Cortex of kidney (tissue), 1 donor: Measurements from ENCODE around the gene F11R.
"Not testable (repeated sequence)": the region's sequence is repeated elsewhere in the genome, so short reads cannot be mapped to it uniquely, and the experiment has no call there.

Experiments used
- DNase-seq: peaks from one replicate; lab custom pipeline; 2025; lab: John Stamatoyannopoulos, UW

F11R gene

DNA sequence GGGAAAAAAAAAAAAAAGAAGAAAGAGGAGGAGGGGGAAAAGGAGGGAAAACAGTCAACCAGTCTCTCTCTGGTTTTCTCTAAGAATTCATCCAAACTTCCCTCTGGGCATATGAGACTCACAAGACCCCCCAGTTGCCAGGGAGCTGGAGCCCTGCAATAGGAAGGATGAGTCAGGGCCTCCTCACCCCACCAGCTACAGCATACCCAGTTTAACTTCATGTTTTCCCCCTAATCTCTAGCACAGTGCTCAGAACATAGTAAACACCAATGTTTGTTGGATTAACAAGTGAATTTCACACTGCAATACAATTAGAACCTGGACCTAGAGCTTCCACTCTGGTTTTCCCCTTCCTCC, 7.8 kb downstream of the F11R start:
- no peak for DNase-seq

DNA sequence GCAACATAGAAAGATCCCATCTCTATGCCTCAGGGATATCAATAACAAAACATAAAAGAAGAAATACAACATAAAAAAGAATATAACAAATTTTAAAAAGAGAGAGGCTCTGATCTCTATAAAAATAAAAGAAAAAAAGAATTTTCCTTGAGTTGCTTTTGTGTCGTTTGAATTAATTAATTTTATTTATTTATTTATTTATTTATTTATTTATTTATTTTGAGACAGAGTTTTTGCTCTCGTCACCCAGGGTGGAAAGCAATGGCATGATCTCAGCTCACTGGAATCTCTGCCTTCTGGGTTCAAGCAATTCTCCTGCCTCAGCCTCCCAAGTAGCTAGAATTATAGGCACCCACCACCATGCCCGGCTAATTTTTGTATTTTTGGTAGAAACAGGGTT, 8.5 kb downstream of the F11R start:
- DNase-seq: no peak

DNA sequence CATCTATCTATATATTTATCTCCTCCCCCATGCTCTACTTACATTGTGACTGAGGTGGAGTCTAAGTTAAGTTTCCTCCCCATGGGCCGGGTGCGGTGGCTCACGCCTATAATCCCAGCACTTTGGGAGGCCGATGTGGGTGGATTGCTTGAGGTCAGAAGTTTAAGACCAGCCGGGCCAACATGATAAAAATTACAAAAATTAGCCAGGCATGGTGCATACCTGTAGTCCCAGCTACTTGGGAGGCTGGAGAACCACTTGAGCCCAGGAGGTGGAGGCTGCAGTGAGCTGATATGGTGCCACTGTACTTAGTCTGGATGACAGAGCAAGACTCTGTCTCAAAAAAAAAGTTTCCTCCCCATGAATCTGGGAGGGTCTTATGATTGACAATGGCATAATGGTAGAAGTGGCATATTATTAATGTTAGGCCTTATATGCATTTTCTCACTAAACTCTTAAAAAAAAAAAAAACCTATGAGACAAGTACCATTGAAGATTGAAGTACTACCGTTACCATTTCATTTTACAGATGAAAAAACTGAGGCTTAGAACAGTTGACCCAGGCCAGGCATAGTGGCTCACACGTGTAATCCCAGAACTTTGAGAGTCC, 11.2 kb downstream of the F11R start:
- DNase-seq: no peak

DNA sequence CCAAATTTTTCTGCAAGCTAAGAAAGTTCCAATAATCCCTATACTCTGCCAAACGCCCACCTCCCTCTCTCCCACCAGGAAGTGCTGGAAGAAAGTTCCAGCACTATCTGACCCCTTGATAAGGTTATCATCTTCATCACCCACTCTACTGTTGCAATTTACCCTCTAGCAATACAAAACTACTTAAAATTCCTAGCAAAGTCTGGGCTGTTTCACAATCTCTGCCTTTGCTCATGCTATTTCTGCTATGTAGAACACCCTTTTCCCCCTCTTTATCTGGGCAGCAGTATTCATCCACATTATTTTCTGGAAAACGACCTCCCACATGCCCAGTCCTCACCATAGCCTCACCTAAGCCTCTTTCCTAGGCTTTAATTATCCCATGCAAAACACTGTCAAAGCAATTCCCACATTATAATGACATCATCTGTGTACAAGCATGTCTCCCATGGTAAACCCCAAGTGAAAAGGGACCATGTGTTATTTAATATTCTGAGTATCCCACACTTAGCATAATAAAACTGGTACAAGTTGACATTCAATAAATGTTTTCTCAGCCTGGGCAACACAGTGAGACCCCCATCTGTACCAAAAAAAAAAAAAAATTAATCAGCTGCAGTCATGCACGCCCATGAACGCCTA, 12.0 kb downstream of the F11R start:
- DNase-seq: no peak

GRCh38 chr1:161007369-161007768, 13.6 kb downstream of the F11R start:
- no peak for DNase-seq

GRCh38 chr1:161006563-161006962, 14.4 kb downstream of the F11R start:
- no peak for DNase-seq

- DNase-seq: no peak
Measured at GRCh38 chr1:161001525-161001924, 19.4 kb downstream of the F11R start.

- no peak for DNase-seq
Measured at GRCh38 chr1:161000736-161001480, 20.0 kb downstream of the F11R start.

DNA sequence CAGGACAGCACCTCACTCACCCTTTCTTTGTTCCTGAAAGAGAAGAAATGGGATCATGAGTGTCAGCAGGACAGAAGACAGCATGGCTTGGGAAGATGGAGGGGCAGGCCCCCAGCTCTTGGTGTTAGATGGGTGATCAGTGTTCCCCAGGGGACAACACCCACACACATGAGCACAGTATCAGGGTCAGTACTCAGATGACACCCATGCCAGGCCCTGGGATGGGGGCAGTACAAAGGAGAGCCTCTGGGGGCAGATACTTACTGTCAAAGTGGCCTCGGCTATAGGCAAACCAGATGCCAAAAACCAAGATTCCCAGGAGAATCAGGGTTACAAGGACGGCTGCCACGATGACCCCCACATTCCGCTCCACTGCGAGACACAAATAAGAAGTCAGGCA, 21.6 kb downstream of the F11R start:
- DNase-seq: no peak

- DNase-seq: no peak
Measured at GRCh38 chr1:160997323-160998038, 23.5 kb downstream of the F11R start.

- DNase-seq: no peak
Measured at GRCh38 chr1:160996178-160996577, 24.8 kb downstream of the F11R start.

GRCh38 chr1:160993544-160994193, 27.3 kb downstream of the F11R start:
- no peak for DNase-seq

- not testable (repeated sequence) for DNase-seq
Measured at GRCh38 chr1:160992036-160992435, 28.9 kb downstream of the F11R start.

DNA sequence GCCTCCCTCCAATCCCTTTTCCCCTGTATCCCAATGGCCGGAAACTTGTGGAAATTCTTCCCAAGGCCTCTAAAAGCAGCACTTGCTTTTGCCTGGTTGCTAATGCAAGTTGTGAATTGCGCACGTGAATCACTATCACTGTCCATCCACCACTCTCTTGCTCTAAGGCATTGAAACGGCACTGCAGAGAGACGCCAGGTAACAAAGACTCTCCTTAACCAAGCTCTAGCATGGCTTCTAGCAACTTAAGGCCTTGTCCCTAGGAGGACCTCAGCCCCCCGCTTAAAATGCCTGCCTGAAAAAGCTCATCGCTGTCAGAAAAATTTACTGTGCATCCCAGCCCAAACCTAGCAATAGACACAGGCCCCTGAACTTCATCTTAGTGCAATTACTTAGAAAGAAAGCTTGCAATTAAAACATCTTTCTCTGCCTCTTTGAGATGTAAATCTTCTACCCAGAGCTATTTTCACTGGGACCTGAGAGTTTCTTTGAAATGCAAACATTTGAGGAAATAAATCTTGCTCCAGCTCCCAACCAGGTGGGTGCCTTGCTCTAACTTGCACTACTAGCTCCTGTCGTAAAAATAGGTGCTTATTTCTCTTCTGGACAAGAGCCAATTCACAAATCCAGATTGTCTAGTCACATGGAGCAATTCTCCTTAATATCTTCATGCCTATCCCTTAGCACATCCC, 33.4 kb downstream of the F11R start:
- DNase-seq: no peak

GRCh38 chr1:160985723-160986122, 35.2 kb downstream of the F11R start:
- no peak for DNase-seq

- no peak for DNase-seq
Measured at GRCh38 chr1:160981584-160982411, 39.2 kb downstream of the F11R start.

DNA sequence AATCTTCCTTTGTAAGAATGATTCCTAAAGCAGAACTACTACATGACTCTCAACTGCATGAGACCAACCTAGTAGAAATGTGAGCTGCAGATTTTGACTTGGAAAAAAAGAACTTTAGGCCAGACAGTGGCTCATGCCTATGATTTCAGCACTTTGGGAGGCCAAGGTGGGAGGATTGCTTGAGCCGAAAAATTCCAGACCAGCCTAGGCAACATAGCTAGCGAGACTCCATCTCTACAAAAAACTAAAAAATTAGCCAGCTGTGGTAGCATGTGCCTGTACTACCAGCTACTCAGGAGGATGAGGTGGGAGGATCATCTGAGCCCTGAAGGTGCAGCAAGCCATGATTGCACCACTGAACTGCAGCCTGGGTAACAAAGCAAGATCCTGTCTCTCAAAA, 41.7 kb downstream of the F11R start:
- DNase-seq: no peak

DNA sequence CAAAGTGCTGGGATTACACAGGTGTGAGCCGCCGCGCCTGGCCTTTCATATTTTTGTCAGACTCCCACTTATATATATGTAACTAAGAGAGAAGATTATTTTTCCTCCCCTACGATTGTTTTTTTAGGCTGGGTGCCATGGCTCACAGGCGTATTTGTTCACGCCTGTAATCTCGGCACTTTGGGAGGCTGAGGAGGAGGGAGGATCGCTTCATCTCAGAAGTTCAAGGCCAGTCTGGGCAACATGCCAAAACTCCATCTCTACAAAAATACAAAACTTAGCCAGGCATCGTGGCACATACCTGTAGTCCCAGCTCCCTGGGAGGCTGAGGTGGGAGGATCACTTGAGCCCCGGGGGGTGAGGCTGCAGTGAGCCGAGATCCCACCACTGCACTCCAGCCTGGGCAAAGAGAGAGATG, 42.4 kb downstream of the F11R start:
- no peak for DNase-seq

DNA sequence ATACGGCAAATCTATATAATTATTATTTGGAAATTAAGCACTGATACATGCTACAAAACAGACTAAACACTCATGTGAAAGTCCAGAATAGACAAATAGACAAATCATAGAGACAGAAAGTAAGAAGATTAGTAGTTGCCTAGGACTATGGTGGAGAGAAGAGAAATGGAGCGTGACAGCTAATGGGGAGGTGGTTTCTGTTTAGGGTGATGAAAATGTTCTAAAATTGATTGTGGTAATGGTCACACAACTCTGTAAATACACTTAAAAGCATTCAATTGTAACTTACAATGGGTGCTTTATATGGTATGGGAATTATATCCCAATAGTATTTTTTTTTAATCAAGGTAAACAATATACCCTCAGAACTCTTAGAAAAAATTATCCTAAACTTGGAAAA, 45.9 kb downstream of the F11R start:
- DNase-seq: no peak

GRCh38 chr1:160973491-160973890, 47.5 kb downstream of the F11R start:
- no peak for DNase-seq

- no peak for DNase-seq
Measured at GRCh38 chr1:160972939-160973338, 48.0 kb downstream of the F11R start.
